SU-DHL-6 (cell line): ENCODE results near the gene GARIN5B.

Experiments
- CTCF ChIP-seq: fragments of 200-600 bp; sonication (generic); IDR thresholded peaks from one replicate; pipeline ENCODE4 v1.5.1; 2017; ENCODE audit warnings: antibody characterized with exemption, mild to moderate bottlenecking, low read length, moderate library complexity; ENCODE audit not compliant: insufficient read depth, poor library complexity, severe bottlenecking
- EZH2phosphoT487 ChIP-seq: fragments of 200-600 bp; sonication (generic), shearing (Covaris generic); conservative IDR thresholded peaks from 2 replicates; pipeline ENCODE4 v1.6.1; 2018; ENCODE audit warnings: mild to moderate bottlenecking, antibody characterized with exemption, low read length, moderate library complexity, mixed read lengths

GRCh38 chr19:55398200-55398925, 35.3 kb upstream of the GARIN5B start:
- no peak for TF ChIP-seq CTCF
- no peak for TF ChIP-seq EZH2phosphoT487
